Fibroblast of lung (primary cell): ENCODE data around the gene DSC1. TPM values are rescaled to one million over a fixed set of nuclear protein-coding genes. Genes with fewer than 3 reads are reported as not detected.

ENCODE experiments used
- DNase-seq, 2 donors: peaks; one replicate each; pipeline versions ENCODE4 v3.0.0 to v3.0.0-alpha.2; 2010; ENCODE audit warnings: low read depth in 2 of 2
- H2AFZ ChIP-seq: 2 replicates; pipeline ENCODE4 v1.5.1; 2012; ENCODE audit warnings: low read length, control low read depth, inconsistent platforms
- H3K27ac ChIP-seq: 2 replicates; pipeline ENCODE4 v1.5.1; 2011; ENCODE audit warnings: low read length, control low read depth; ENCODE audit not compliant: insufficient read depth
- H3K27me3 ChIP-seq: 2 replicates; pipeline ENCODE4 v1.5.1; 2011; ENCODE audit warnings: mild to moderate bottlenecking, low read length; ENCODE audit not compliant: control insufficient read depth, insufficient read depth
- H3K36me3 ChIP-seq: 2 replicates; pipeline ENCODE4 v1.5.1; 2011; ENCODE audit warnings: low read length; ENCODE audit not compliant: control insufficient read depth, insufficient read depth
- H3K4me1 ChIP-seq: 2 replicates; pipeline ENCODE4 v1.5.1; 2011; ENCODE audit warnings: low read length; ENCODE audit not compliant: control insufficient read depth, insufficient read depth; ENCODE audit errors: extremely low read depth
- H3K4me2 ChIP-seq: 2 replicates; pipeline ENCODE4 v1.5.1; 2011; ENCODE audit warnings: low read length, control low read depth; ENCODE audit not compliant: insufficient read depth; ENCODE audit errors: extremely low read depth
- H3K4me3 ChIP-seq, 4 experiments: fragments of 200-600 bp in 1 of 4; sonication (generic) in 1 of 4; replicated peaks in 1 of 4; 2 replicates each; pipeline ENCODE4 v1.5.1; 2011 to 2016; ENCODE audit warnings: low read length in 4 of 4, low read depth in 3 of 4, mild to moderate bottlenecking in 3 of 4, control low read depth in 2 of 4, inconsistent platforms in 1 of 4, mixed read lengths in 1 of 4; ENCODE audit not compliant: insufficient read depth in 1 of 4; ENCODE audit errors: control extremely low read depth in 1 of 4
- H3K79me2 ChIP-seq: 2 replicates; pipeline ENCODE4 v1.5.1; 2012; ENCODE audit warnings: mild to moderate bottlenecking, low read length, inconsistent platforms; ENCODE audit not compliant: control insufficient read depth, insufficient read depth
- H3K9ac ChIP-seq: 2 replicates; pipeline ENCODE4 v1.5.1; 2011; ENCODE audit warnings: mild to moderate bottlenecking, low read length, control low read depth; ENCODE audit not compliant: insufficient read depth
- H3K9me3 ChIP-seq: 2 replicates; pipeline ENCODE4 v1.5.1; 2012; ENCODE audit warnings: low read depth, low read length; ENCODE audit not compliant: control insufficient read depth, insufficient read depth
- H4K20me1 ChIP-seq: 2 replicates; pipeline ENCODE4 v1.5.1; 2011; ENCODE audit warnings: low read length; ENCODE audit not compliant: control insufficient read depth, insufficient read depth; ENCODE audit errors: extremely low read depth
- EZH2 ChIP-seq: IDR thresholded peaks from 2 replicates; pipeline ENCODE4 v1.5.1; 2012; ENCODE audit warnings: low read length, control low read depth, mild to moderate bottlenecking; ENCODE audit errors: missing control alignments
- polyA plus RNA-seq, 2 donors: library from polyadenylated mRNA; depleted of rRNA in 1 of 2; stranded (reverse) in 1 of 2; unstranded in 1 of 2; fragments of >200 nt; gene quantifications; 2 replicates each; pipeline ENCODE4 v1.2.1, GENCODE V29; 2011 to 2012; ENCODE audit warnings: missing spikeins in 1 of 2
- total RNA-seq: library from RNA; depleted of rRNA; stranded (reverse); fragments of >200 nt; gene quantifications from 2 replicates; pipeline ENCODE4 v1.2.1, GENCODE V29; 2014
- TF ChIP-seq, protein P1 (sequence below), 2 donors: IDR thresholded peaks in 1 of 2; conservative IDR thresholded peaks in 1 of 2; 1 replicate in 1 of 2; 2 replicates in 1 of 2; pipeline ENCODE4 v1.5.1; 2011 to 2012; ENCODE audit warnings: low read length in 2 of 2, control low read depth in 1 of 2, inconsistent platforms in 1 of 2, low read depth in 1 of 2, mild to moderate bottlenecking in 1 of 2

The DSC1 gene
- total and polyA plus RNA-seq, 2 donors (not counting 1 experiment from before 2014, with no cell fraction given), result not detected

DNA sequence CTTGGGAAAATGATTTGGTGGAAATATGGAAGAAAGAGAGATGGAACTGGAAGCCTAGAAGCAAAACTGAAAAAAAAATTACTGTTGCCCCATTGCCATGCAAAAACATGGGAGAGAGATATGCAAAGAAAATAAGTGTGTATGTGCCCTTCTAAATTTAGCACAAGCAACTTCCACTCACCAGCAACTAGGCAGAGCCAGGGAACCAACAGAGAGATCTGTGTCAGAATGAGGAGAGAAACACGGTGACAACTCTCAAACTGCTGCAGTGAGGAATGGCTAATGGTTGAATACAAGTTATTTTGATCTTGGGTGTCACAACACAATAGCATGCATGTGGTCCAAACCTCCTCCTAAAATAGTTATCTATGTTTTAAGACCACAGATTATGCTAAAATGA is 71.3 kb downstream of the DSC1 start:
- TF ChIP-seq, protein P1, sequence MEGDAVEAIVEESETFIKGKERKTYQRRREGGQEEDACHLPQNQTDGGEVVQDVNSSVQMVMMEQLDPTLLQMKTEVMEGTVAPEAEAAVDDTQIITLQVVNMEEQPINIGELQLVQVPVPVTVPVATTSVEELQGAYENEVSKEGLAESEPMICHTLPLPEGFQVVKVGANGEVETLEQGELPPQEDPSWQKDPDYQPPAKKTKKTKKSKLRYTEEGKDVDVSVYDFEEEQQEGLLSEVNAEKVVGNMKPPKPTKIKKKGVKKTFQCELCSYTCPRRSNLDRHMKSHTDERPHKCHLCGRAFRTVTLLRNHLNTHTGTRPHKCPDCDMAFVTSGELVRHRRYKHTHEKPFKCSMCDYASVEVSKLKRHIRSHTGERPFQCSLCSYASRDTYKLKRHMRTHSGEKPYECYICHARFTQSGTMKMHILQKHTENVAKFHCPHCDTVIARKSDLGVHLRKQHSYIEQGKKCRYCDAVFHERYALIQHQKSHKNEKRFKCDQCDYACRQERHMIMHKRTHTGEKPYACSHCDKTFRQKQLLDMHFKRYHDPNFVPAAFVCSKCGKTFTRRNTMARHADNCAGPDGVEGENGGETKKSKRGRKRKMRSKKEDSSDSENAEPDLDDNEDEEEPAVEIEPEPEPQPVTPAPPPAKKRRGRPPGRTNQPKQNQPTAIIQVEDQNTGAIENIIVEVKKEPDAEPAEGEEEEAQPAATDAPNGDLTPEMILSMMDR (conservative IDR thresholded peaks at IDR 0.05 in 1 of 2, IDR thresholded peaks at IDR 0.05 in 1 of 2; ENCODE audit: low read depth in 1 of 2, low read length in 2 of 2), result no peak
- no peak for TF ChIP-seq EZH2
- Histone ChIP-seq H3K4me2 (no peak overlapping the region), H3K79me2 (no peaks in the 10 kb centered on the region), H3K27me3 (no peaks in the 10 kb centered on the region), H3K4me3 (no peak overlapping the region), H3K36me3 (no peaks in the 10 kb centered on the region), H3K9ac (no peak overlapping the region), H3K27ac (no peak overlapping the region), H4K20me1 (no peaks in the 10 kb centered on the region), H2AFZ (no peak overlapping the region), H3K4me1 (no peaks in the 10 kb centered on the region), H3K9me3 (no peaks in the 10 kb centered on the region)
- no peak for DNase-seq

DNA sequence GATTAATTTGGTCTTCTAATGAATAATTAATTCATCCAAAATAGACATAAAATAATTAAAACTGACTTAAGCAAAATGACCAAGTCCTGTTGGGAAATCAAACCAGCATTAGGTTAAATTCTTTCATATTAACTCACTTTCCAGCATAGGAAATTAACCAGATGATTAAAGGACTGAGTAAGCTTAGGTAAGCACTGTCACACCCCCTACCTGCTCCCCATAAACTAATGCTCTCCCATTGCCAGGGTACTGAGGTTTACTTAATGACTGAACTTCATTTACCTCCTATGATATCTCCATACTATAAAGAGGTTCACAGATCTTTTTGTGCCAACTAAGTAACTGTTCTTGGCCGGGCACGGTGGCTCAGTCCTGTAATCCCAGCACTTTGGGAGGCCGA is 74.1 kb downstream of the DSC1 start:
- Histone ChIP-seq H4K20me1 (no peaks in the 10 kb centered on the region), H3K27ac (no peak overlapping the region), H3K4me3 (no peak overlapping the region), H3K9ac (no peak overlapping the region), H3K9me3 (no peaks in the 10 kb centered on the region), H3K79me2 (no peaks in the 10 kb centered on the region), H3K4me2 (no peak overlapping the region), H3K36me3 (no peaks in the 10 kb centered on the region), H3K4me1 (no peaks in the 10 kb centered on the region), H3K27me3 (no peaks in the 10 kb centered on the region), H2AFZ (no peak overlapping the region)
- DNase-seq, result no peak
- no peak for TF ChIP-seq EZH2
- TF ChIP-seq, protein P1 (conservative IDR thresholded peaks at IDR 0.05 in 1 of 2, IDR thresholded peaks at IDR 0.05 in 1 of 2; ENCODE audit: low read depth in 1 of 2, low read length in 2 of 2), result no peak

GRCh38 chr18:31079973-31080372 is 82.7 kb downstream of the DSC1 start:
- DNase-seq, result no peak
- no peak for TF ChIP-seq EZH2
- TF ChIP-seq, protein P1 (conservative IDR thresholded peaks at IDR 0.05 in 1 of 2, IDR thresholded peaks at IDR 0.05 in 1 of 2; ENCODE audit: low read depth in 1 of 2, low read length in 2 of 2), result no peak
- no peak overlapping the region for H3K27ac ChIP-seq
- no peaks in the 10 kb centered on the region for H3K4me1 ChIP-seq
- H2AFZ ChIP-seq, result no peak overlapping the region
- H3K27me3 ChIP-seq, result no peaks in the 10 kb centered on the region
- no peak overlapping the region for H3K9ac ChIP-seq
- no peak overlapping the region for H3K4me3 ChIP-seq
- no peaks in the 10 kb centered on the region for H3K9me3 ChIP-seq
- no peaks in the 10 kb centered on the region for H4K20me1 ChIP-seq
- no peaks in the 10 kb centered on the region for H3K36me3 ChIP-seq
- no peak overlapping the region for H3K4me2 ChIP-seq
- H3K79me2 ChIP-seq, result no peaks in the 10 kb centered on the region

Other genes with a start within 250 kb of the DSC1 start
- gene DSC3, start 120.1 kb downstream of the DSC1 start, total RNA-seq, result under 0.01 and 0.17 TPM in 2 replicates
- gene DSC3, start 120.1 kb downstream of the DSC1 start, polyA plus RNA-seq, result 0.01 and 0.02 TPM in 2 replicates
- under 0.01 TPM in 2 replicates for gene DSC2, start 60.4 kb downstream of the DSC1 start, total RNA-seq
- not detected in 2 replicates for gene DSC2, start 60.4 kb downstream of the DSC1 start, polyA plus RNA-seq
- not detected in 2 replicates for gene DSG1, start 155.3 kb upstream of the DSC1 start, total RNA-seq
- not detected in 2 replicates for gene DSG1, start 155.3 kb upstream of the DSC1 start, polyA plus RNA-seq
- not detected in 2 replicates for gene DSG4, start 213.9 kb upstream of the DSC1 start, total RNA-seq
- gene DSG4, start 213.9 kb upstream of the DSC1 start, polyA plus RNA-seq, result not detected in 2 replicates